ENCODE results near the gene PLA2G5. TPM values are rescaled to one million over a fixed set of nuclear protein-coding genes. Genes with fewer than 3 reads are reported as not detected.

PLA2G5 gene
- total RNA-seq, 6 experiments from 2014 or later: not detected

GRCh38 chr1:20119347-20119746, 49.4 kb downstream of the PLA2G5 start, which contains the start of gene PLA2G2D:
TSS of gene PLA2G2D (minus strand) at chr1:20119536. CDS start at chr1:20119498, 38 bp downstream.
- no peak within 1 kb of the TSS for H3K27ac Mint-ChIP-seq
- peaks cover 40% of the 10 kb centered on the region for H3K27me3 Mint-ChIP-seq (ENCODE audit: insufficient read depth)
- no peak within 1 kb of the TSS for H3K4me3 Mint-ChIP-seq
- no peaks in the 10 kb centered on the region for H3K9me3 Mint-ChIP-seq
- TF ChIP-seq CTCF (IDR thresholded peaks at IDR 0.05): no peak
- H3K4me1 Mint-ChIP-seq (ENCODE audit: low read depth): 0 out of 2 replicates have a peak, but pooled peaks cover 2% of the 10 kb centered on the region
- no peak for DNase-seq
- no peaks in the 10 kb centered on the region for H3K36me3 Mint-ChIP-seq (ENCODE audit: low read depth)

GRCh38 chr1:20120796-20121195, 50.8 kb downstream of the PLA2G5 start:
- TF ChIP-seq CTCF (IDR thresholded peaks at IDR 0.05): no peak

GRCh38 chr1:20123722-20124455, 53.9 kb downstream of the PLA2G5 start:
- no peak for TF ChIP-seq CTCF (IDR thresholded peaks at IDR 0.05)
- no peak overlapping the region for H3K4me3 Mint-ChIP-seq
- no peaks in the 10 kb centered on the region for H3K9me3 Mint-ChIP-seq
- no peaks in the 10 kb centered on the region for H3K36me3 Mint-ChIP-seq (ENCODE audit: low read depth)
- H3K4me1 Mint-ChIP-seq (ENCODE audit: low read depth): 0 out of 2 replicates have a peak, but pooled peaks cover 12% of the 10 kb centered on the region
- H3K27me3 Mint-ChIP-seq (ENCODE audit: insufficient read depth): peaks cover 46% of the 10 kb centered on the region
- DNase-seq: no peak
- no peak overlapping the region for H3K27ac Mint-ChIP-seq

More at GRCh38 chr1:20120796-20121195, 50.8 kb downstream of the PLA2G5 start:
- peaks cover 43% of the 10 kb centered on the region for H3K27me3 Mint-ChIP-seq (ENCODE audit: insufficient read depth)
- H3K36me3 Mint-ChIP-seq (ENCODE audit: low read depth): no peaks in the 10 kb centered on the region
- DNase-seq: no peak
- no peaks in the 10 kb centered on the region for H3K9me3 Mint-ChIP-seq
- 0 out of 2 replicates have a peak, but pooled peaks cover 7% of the 10 kb centered on the region for H3K4me1 Mint-ChIP-seq (ENCODE audit: low read depth)
- H3K27ac Mint-ChIP-seq: no peak overlapping the region
- no peak overlapping the region for H3K4me3 Mint-ChIP-seq

GRCh38 chr1:20124456-20125057, 54.6 kb downstream of the PLA2G5 start:
- no peaks in the 10 kb centered on the region for H3K9me3 Mint-ChIP-seq
- peak; percentile 68 for DNase-seq
- H3K36me3 Mint-ChIP-seq (ENCODE audit: low read depth): no peaks in the 10 kb centered on the region
- H3K27me3 Mint-ChIP-seq (ENCODE audit: insufficient read depth): peaks cover 41% of the 10 kb centered on the region
- H3K4me1 Mint-ChIP-seq (ENCODE audit: low read depth): 0 out of 2 replicates have a peak, but pooled peaks cover 12% of the 10 kb centered on the region
- no peak overlapping the region for H3K4me3 Mint-ChIP-seq
- no peak overlapping the region for H3K27ac Mint-ChIP-seq
- no peak for TF ChIP-seq CTCF (IDR thresholded peaks at IDR 0.05)

GRCh38 chr1:20125100-20125499, 55.1 kb downstream of the PLA2G5 start:
- TF ChIP-seq CTCF (IDR thresholded peaks at IDR 0.05): no peak
- Mint-ChIP-seq H3K4me3 (no peak overlapping the region), H3K27me3 (ENCODE audit: insufficient read depth) (peaks cover 39% of the 10 kb centered on the region), H3K27ac (no peak overlapping the region), H3K36me3 (ENCODE audit: low read depth) (no peaks in the 10 kb centered on the region), H3K4me1 (ENCODE audit: low read depth) (0 out of 2 replicates have a peak, but pooled peaks cover 12% of the 10 kb centered on the region), H3K9me3 (no peaks in the 10 kb centered on the region)
- DNase-seq: no peak
